Measurements from ENCODE around the gene ADRB2.

Gene ADRB2

DNA sequence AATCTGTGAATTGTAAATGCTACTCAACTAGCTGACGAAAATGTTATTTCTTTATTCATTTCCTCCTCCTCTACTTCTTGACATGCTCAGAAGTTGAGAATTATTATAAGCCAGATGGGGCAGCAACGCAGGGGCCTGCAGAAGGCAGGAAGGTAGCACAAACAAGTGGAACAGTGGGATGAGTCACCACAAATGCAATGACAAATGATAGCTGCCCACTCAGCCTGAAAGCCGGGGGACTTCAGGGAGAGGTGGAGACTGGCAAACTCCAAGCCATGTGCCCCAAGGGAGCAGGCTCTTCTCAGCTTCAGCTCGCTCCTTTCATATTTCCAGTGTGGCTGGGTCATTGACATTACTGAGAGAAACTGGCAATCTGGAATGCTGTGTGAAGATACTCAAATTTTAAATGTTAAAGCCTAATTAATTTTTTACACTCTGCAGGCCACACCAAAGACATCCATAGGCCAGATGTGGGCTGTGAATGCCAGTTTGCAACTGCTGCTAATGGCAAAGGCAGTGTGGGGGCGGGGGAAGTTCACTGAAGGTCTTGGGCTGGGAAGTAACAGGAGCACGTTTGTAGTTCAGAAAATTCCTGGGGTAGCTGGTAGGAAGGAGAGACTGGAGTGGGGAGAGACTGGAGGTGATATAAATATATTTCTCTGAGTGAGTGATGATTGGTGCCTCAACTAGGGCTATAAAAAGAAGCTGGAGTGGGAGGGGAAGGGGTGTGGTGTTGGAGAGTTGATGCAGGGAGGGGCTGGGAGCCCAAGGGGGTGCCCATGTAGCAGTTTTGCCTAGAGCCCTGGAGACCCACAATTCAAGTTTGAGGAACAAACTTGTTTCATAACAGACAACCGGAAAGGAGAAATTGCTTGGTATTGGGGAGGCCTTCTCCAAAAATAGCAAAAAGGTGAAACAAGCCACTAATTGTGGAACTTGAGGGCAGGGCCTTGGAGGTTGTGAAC, 20.8 kb upstream of the ADRB2 start:
- peak; percentile 29 for DNase-seq

DNA sequence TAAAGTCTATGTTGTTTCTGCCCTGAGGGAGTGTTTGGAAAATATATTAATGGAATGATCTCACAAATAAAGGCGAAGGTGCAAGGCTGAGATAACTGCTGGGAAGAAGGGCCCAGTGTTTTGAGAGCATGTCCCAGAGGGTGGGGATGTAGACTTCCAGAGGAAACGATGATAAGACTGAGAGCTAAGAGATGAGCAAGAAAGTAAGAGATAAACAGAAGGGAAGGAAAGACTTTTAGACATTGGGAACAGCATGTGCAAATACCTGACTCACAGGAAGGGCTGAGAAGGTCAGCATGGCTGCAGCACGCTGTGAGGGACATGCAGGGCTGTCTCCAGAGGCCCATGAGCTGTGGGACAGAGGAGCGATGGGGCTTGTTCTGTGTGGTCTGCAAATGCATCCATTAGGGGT, 19.9 kb upstream of the ADRB2 start:
- no peak for DNase-seq

DNA sequence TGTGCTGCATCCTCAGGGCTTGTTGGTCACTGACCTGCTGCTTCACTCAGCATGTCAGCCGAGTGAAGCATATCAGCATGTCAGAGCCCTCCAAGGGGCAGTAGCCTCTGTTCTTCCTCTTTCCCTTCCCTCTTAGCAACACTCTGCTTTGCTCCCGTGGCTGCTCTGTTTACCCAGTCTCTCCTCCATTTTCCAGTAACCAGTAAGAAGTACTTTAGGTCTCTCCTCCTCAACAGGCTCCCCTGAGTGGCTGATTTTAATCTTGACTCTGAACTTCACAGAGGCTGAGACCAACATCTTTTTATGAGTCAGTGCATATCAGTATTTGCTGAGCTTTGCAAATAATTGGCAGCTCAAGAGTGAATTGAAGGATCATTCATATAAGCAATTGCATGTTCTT, 18.6 kb upstream of the ADRB2 start:
- DNase-seq, result no peak

DNA sequence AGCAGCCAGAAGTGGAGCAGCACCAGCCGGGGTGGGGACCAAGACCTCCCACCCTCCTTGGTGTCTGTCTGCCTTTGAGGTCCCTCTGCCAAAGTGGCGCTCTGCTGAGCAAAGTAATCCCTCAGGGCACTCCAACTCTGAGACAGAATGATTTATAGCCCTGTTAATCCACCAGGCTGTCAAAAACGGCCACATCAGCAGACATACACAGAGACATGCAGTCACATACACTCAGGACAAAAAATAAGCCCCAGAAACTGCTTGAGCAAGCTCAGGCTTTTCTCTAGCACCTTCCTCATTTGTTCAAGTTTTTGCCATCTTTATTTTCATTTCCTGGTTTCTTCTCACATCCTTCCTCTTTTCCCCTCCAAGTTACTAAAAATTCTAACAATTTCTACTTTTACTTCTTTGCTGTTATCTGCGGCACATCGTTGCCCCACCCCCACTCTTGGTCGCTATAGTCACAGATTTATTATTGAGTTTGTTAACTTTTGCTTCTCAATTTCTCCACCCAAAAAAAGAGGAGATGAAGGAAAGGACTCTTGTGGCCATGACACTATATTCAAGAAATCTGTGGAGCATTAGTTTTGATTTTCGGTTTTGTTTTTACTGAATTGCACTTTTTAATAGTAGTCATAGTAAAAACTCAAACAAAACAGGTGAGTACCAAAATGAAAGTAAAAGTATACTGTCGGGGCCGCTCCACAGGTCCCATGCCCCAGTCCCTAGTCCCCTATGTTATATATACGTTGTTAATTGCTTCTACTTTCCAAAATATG, 17.4 kb upstream of the ADRB2 start:
- peak; percentile 25 for DNase-seq

DNA sequence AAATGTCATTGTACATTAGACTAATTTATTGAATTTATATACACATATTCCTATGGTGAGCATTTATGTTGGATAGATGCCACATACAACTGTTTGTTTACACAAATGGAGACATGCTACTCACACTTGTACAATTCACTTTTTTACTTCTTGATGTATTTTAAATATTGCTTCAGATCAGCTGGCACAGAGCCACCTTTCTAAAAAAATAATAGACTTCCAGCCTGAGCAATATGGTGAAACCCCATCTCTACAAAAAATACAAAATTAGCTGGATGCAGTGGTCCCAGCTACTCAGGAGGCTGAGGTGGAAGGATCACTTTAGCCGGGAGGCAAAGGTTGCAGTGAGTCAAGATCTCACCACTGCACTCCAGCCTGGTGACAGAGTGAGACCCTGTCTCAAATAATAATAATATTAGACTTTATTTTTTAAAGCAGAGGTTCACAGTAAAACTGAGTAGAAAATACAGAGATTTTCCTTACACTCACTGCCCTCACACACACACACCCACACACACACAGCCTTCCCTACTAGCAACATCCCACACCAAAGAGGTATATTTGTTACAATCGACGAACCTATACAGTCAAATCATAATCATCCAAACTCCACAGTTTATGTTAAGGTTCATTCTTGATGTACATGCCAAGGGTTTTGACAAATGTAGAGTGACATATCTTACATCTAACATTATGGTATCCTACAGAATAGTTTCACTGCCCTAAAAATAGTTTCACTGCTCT, 16.5 kb upstream of the ADRB2 start:
- no peak for DNase-seq

DNA sequence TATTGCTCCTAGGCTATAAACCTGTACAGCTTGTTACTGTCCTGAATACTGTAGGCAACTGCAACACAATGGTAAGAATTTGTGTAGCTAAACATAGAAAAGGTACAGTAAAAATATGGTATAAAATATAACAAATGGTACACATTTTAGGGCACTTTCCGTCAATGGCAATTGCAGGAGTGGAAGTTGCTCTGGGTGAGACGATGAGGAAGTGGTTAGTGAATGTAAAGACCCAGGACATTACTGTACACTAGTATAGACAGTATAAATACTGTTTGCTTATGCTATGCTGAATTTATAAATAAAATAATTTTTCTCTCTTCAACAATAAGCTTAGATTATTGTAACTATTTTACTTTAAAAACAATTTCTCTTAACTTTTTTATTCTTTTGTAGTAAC, 15.6 kb upstream of the ADRB2 start:
- no peak for DNase-seq

DNA sequence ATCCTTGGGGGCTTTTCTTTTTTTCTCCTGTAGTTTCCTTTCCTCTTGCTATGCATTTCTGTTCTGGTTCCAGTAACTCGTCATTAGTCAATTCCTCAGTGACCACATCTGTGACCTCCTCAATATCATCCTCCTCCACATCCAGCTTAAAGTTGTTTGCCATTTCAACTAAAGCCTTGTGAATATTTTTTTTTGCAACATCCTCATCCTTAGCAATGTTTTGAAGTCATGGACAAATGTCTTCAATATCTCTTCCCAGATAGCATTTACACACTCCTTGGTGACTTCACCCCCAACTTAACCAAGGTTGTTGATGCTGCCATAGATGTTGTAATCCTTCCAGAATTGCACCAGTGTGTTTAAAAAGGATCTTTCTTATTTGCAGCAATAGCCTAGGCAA, 14.7 kb upstream of the ADRB2 start:
- no peak for DNase-seq

DNA sequence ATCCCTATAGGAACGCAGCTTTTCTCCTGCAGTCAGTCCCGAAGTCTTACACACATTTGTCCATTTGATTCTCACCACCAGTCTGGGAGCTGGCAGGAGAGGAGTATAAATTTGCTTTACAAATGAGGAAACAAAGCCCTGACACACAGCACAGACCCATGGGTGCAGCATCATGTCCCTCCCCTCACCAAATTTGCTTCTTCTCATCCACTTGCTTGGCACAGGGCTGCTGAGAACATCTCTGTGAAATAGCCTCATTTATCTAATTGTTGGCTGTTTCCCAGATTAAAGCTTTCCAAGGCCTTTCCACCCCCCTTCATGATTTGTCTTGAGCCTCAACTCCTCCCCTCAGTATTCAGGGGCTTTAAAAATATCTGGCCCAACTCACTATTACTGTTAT, 11.3 kb upstream of the ADRB2 start:
- no peak for DNase-seq

DNA sequence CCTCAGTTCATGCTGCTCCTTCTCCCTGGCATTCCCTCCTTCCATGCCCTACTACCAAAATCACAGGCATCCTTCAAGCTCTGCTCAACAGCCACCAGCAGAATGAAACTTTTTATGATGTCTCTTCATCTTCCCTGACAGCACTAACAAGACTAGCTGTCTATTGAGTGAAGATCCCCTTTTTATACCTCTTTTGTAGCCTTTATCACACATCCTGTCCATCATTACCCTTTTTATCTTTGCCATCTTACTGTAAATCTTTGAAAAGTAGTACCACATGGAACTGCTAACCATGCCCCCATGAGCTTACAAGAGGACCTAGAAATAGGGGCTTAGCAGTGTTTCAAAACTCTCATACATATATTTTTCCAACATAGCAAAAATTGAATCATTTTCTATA, 10.8 kb upstream of the ADRB2 start:
- DNase-seq, result no peak

DNA sequence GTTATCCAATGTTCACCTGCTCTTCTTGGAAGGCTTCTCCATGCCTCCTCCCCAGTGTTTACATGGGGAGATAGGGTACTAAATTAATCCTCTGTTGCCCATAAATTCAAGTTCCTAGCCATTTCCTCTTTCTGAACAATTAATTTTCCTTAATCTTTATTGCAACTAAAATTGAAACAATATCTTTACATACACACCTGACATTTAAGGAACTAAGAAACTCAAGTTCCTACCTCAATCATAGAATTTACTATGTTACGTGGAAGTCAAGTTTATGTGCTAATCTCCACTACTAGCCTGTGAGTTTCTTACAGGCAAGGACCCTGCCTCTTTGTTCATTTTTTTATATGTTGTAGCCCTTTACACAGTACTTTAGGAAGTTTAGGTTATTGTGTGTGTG, 10.1 kb upstream of the ADRB2 start:
- DNase-seq, result no peak

DNA sequence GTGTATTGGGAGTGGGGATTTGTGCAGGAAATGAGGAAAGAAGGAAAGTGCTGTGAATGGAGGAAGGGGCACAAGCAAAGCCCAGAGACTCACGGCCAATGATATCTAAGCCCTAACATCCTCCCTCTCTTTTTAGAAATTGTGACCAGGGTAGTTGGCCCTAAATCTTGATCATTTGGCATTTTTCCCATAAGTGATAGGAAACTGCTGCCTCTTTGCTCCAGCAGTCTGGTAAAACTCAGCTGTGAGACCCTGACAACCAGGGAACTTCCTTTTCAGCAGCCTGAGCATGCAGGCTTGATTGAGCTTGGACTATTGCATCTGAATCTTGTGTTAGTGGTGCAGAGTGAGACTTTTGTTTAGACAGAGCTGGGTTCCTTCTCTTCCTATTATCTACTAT, 9.6 kb upstream of the ADRB2 start:
- DNase-seq, result no peak

DNA sequence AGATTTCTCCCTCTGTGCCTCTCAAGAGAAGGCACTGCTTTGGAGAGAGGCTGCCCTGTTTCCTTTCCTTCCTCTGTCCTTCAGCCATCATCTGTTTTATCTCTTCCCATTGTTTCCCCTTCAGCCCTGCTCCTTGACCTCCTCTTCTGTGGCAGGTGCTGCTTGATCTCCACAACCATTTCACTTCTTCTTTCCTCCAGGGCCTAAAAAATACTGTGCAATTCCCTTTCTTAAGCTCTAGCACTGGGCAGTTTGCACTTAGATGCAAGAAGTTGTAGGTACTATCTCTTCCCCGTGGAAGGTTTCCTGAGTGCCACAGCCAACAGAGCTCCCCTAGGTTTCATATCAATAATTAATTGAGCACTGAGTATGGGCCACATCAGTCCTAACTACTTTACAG, 8.8 kb upstream of the ADRB2 start:
- DNase-seq, result no peak

DNA sequence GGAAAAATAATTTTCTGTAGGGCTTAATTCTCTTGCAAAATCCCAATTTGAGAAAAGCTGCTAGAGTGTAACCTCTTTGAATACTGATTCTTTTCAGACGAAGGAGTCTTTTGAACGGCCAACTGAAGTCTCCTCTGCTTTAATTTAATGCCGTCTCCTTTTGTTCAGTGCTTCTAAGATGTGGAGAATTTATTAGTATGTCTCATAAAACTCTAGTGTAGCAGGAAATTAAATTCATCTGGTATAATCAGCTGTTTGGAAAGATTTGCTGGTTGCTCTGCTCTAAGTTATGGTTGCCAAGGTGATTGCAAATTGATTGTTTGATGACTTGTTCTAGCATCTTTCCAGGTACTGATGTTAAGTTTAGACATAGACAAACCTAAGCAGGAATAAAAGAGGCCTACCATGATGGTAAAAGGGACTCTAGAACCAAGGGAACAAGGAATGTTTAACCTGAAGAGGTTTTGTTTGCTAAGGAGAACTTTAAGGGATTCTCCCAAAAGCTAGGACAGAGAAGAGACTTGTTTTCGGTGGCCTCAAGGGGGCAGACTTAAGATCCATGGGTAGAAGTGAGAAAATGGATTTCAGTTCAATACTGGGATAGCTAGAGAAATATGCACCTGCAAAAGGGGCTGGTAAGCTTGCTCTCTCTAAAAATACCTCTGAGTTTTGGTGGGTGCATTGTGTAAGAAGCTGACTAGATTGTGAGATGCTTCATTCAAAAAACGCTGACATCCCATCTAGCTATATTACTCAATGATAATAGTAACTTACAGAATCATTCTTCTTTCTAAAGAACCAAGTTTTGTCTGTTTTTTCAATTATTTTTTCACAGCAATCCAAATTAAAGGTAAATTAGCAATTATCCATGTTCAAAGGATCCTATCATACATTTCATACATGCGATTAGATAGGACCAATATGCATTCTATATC, 5.7 kb upstream of the ADRB2 start:
- no peak for DNase-seq

DNA sequence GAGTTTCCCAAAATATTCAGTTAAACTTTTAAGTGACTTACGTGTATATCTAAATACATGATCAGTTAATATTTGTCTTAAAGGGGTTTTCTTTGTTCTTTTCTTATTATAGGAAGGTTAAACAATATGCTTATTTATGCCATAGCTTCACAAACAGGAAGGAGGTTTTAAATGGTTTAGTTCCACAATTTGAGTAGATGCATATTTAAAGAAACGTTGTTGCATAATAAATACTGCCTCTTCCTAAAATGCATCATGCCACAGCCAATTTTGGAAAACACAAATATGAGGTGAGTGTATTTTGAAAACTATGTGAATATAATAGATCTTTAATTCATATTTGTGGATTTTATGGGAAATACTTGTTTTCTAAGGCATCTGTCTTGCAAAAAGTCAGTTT, 2.5 kb upstream of the ADRB2 start:
- DNase-seq, result no peak

DNA sequence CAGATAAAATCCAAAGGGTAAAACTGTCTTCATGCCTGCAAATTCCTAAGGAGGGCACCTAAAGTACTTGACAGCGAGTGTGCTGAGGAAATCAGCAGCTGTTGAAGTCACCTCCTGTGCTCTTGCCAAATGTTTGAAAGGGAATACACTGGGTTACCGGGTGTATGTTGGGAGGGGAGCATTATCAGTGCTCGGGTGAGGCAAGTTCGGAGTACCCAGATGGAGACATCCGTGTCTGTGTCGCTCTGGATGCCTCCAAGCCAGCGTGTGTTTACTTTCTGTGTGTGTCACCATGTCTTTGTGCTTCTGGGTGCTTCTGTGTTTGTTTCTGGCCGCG, 727 bp upstream of the ADRB2 start:
- no peak for DNase-seq

DNA sequence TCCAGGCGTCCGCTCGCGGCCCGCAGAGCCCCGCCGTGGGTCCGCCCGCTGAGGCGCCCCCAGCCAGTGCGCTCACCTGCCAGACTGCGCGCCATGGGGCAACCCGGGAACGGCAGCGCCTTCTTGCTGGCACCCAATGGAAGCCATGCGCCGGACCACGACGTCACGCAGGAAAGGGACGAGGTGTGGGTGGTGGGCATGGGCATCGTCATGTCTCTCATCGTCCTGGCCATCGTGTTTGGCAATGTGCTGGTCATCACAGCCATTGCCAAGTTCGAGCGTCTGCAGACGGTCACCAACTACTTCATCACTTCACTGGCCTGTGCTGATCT, 294 bp downstream of the ADRB2 start:
- no peak for DNase-seq

DNA sequence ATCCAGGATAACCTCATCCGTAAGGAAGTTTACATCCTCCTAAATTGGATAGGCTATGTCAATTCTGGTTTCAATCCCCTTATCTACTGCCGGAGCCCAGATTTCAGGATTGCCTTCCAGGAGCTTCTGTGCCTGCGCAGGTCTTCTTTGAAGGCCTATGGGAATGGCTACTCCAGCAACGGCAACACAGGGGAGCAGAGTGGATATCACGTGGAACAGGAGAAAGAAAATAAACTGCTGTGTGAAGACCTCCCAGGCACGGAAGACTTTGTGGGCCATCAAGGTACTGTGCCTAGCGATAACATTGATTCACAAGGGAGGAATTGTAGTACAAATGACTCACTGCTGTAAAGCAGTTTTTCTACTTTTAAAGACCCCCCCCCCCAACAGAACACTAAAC, 1.3 kb downstream of the ADRB2 start:
- no peak for DNase-seq

DNA sequence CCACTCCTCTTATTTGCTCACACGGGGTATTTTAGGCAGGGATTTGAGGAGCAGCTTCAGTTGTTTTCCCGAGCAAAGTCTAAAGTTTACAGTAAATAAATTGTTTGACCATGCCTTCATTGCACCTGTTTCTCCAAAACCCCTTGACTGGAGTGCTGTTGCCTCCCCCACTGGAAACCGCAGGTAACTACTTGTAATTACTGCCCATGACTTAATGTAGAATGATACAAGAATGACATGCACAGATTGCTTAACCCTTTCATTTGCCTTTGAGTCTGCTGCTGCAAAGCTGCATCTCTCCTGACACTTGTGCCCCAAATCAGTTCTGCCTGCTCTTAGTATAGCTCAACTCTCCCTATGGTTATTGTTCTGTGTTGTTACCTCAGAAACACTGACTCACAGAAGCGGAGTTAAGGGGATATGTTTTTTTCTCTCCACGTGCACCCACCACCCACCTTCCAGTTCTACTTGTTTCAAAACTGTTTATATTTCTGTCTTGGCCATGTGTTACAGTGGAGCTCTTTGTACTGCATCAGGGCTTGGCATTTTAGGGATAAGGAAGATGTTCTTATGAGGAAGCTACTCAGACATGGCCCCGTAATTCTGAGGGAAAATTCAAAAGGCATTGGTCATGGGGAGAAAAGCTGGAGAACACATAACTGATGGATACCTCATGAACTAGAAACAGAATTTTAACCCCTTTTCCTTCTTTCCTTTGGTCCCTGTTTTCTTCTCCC, 2.3 kb downstream of the ADRB2 start:
- DNase-seq, result no peak

DNA sequence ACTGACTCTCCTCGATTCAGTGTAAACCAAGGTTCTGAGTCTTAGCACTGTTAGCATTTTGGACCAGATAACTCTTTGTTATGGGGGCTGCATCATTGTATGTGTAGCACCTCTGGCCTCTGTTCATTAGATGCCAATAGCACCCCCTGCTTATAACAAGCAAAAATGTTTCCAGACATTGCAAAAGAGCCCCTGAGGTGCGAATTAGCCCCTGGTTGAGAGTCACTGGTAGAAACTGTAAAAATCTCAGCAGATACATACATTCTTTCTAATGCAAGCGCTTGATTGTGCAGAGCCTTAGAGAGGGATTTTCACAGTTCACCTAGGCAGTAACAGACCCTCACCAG, 2.8 kb downstream of the ADRB2 start:
- DNase-seq, result no peak

DNA sequence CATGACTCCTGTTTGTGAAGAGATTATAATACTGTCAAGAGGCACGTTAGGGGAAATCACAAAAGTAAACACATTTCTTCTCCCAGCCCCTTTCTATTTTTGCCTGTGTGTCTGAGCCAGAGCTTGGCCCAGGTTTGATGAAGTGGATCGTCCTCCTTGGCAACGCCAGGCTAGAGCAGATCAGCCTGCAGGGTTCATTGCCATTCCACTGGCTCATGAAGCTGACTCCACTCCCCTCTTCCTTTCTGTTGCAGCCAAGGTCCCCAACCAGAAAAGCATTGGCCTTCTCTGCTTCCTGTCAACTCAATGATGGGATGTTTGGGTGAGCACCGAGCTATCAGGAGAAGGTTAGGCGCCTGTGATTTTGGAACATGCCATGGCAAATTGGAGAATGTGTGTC, 3.3 kb downstream of the ADRB2 start:
- DNase-seq, result no peak

DNA sequence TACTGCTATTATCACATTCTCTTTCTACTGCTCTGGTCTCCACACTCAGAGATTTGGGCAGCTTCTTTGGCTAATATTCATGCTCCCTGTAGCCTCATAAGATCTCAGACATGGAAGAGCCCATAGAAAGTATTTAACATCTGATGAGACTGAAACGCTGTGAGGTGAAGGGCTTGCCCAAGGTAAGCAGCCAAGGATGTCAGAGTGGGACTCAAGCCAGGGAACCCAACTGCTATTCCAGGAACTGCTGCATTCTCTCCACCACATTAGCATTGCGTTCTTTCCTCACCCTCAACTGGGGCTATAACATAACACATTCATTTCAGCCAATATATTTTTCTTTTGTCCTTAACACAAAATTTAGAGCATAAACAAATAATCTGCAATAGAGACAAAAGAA, 3.8 kb downstream of the ADRB2 start:
- no peak for DNase-seq

All from femur (tissue), 1 donor.